ENCODE results near the gene TLK2. TPM values are rescaled to one million over a fixed set of nuclear protein-coding genes. Genes with fewer than 3 reads are reported as not detected.

The TLK2 gene
- total and polyA plus RNA-seq, 2 experiments from 2014 or later: 19.6 to 56.1 TPM

DNA sequence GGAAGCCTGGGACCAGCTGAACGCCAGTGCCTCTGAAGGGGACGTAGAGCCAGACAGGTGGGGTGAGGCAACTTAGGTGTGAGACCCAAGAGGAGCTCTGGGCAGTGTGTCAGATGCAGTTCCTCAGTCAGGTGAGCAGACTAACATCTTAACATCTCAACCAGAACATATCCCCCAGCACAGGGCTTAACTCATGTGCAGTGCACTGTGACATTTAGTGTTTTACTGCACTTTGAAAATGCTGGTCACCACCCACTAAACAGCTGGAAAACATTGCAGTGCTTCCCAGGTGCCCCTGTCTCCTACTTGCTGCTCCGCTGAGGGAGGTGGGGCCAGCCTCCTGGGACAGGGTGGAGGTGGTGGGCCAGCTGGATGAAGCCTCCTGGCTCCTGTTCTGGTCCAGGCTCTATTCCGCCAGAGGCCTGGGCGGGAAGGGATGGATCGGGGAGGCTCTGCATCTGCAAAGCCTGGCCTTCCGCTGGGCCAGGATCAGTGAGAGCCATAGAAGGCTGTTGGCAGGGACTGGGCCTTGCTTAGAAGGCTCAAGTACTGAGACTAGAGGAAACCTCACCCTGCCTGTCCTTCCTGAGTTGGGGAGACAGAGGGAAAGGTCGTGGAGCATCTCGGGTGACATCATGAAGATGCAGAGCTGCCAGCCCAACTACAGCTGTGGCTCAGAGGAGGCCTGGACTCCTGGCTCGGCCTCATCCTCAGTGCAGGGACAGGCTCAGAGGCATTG lies 141.0 kb downstream of the TLK2 start:
- ATAC-seq: no peak
- H3K4me3 Mint-ChIP-seq: no peak overlapping the region

More for the DNA sequence above, 141.0 kb downstream of the TLK2 start:
- no peaks in the 10 kb centered on the region for H3K36me3 ChIP-seq (ENCODE audit: insufficient read depth)
- no peak overlapping the region for H3K27ac ChIP-seq (ENCODE audit: low read depth)
- no peak for DNase-seq (ENCODE audit: low spot score)
- peaks cover 23% of the 10 kb centered on the region for H3K4me1 Mint-ChIP-seq
- H3K4me2 ChIP-seq: no peak overlapping the region
- no peaks in the 10 kb centered on the region for H4K20me1 ChIP-seq (replicated peaks; ENCODE audit: insufficient read depth)
- no peak overlapping the region for H3K4me3 ChIP-seq
- TF ChIP-seq NANOG (IDR thresholded peaks at IDR 0.05; ENCODE audit: borderline replicate concordance): no peak
- TF ChIP-seq, protein P1, sequence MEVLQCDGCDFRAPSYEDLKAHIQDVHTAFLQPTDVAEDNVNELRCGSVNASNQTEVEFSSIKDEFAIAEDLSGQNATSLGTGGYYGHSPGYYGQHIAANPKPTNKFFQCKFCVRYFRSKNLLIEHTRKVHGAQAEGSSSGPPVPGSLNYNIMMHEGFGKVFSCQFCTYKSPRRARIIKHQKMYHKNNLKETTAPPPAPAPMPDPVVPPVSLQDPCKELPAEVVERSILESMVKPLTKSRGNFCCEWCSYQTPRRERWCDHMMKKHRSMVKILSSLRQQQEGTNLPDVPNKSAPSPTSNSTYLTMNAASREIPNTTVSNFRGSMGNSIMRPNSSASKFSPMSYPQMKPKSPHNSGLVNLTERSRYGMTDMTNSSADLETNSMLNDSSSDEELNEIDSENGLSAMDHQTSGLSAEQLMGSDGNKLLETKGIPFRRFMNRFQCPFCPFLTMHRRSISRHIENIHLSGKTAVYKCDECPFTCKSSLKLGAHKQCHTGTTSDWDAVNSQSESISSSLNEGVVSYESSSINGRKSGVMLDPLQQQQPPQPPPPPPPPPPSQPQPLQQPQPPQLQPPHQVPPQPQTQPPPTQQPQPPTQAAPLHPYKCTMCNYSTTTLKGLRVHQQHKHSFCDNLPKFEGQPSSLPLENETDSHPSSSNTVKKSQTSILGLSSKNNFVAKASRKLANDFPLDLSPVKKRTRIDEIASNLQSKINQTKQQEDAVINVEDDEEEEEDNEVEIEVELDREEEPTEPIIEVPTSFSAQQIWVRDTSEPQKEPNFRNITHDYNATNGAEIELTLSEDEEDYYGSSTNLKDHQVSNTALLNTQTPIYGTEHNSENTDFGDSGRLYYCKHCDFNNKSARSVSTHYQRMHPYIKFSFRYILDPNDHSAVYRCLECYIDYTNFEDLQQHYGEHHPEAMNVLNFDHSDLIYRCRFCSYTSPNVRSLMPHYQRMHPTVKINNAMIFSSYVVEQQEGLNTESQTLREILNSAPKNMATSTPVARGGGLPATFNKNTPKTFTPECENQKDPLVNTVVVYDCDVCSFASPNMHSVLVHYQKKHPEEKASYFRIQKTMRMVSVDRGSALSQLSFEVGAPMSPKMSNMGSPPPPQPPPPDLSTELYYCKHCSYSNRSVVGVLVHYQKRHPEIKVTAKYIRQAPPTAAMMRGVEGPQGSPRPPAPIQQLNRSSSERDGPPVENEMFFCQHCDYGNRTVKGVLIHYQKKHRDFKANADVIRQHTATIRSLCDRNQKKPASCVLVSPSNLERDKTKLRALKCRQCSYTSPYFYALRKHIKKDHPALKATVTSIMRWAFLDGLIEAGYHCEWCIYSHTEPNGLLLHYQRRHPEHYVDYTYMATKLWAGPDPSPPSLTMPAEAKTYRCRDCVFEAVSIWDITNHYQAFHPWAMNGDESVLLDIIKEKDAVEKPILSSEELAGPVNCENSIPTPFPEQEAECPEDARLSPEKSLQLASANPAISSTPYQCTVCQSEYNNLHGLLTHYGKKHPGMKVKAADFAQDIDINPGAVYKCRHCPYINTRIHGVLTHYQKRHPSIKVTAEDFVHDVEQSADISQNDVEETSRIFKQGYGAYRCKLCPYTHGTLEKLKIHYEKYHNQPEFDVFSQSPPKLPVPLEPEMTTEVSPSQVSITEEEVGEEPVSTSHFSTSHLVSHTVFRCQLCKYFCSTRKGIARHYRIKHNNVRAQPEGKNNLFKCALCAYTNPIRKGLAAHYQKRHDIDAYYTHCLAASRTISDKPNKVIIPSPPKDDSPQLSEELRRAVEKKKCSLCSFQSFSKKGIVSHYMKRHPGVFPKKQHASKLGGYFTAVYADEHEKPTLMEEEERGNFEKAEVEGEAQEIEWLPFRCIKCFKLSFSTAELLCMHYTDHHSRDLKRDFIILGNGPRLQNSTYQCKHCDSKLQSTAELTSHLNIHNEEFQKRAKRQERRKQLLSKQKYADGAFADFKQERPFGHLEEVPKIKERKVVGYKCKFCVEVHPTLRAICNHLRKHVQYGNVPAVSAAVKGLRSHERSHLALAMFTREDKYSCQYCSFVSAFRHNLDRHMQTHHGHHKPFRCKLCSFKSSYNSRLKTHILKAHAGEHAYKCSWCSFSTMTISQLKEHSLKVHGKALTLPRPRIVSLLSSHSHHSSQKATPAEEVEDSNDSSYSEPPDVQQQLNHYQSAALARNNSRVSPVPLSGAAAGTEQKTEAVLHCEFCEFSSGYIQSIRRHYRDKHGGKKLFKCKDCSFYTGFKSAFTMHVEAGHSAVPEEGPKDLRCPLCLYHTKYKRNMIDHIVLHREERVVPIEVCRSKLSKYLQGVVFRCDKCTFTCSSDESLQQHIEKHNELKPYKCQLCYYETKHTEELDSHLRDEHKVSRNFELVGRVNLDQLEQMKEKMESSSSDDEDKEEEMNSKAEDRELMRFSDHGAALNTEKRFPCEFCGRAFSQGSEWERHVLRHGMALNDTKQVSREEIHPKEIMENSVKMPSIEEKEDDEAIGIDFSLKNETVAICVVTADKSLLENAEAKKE (CRISPR knock-in tag; IDR thresholded peaks at IDR 0.05): no peak
- 0 out of 2 replicates have a peak, but pooled peaks cover 4% of the 10 kb centered on the region for H3K79me2 ChIP-seq (replicated peaks; ENCODE audit: insufficient read depth)
- peaks cover 17% of the 10 kb centered on the region for H3K27me3 Mint-ChIP-seq (ENCODE audit: insufficient read depth, low read depth, poor library complexity)
- no peak overlapping the region for H2AFZ ChIP-seq
- H3K9me3 Mint-ChIP-seq: no peaks in the 10 kb centered on the region
- peaks cover 16% of the 10 kb centered on the region for H3K4me1 ChIP-seq (ENCODE audit: insufficient read depth)
- peaks cover 4% of the 10 kb centered on the region; the same call in 2 of the 3 replicates for H3K36me3 Mint-ChIP-seq (ENCODE audit: low read depth)
- no peak overlapping the region for H3K27ac Mint-ChIP-seq
- H3K27me3 ChIP-seq (ENCODE audit: insufficient read depth): no peaks in the 10 kb centered on the region
- H3F3A ChIP-seq (replicated peaks; ENCODE audit: low read depth): 0 out of 2 replicates have a peak, but pooled peaks cover 2% of the 10 kb centered on the region
- H3K9me2 ChIP-seq (ENCODE audit: insufficient read depth): no peaks in the 10 kb centered on the region
